HUES6 (cell line): ENCODE data around the gene RNU5D-1.
"Not testable (repeated sequence)": the region's sequence is repeated elsewhere in the genome, so short reads cannot be mapped to it uniquely, and the experiment has no call there.

Experiments
- H3K27ac ChIP-seq: 2 replicates; pipeline ENCODE4 v1.7.0; 2013; ENCODE audit warnings: low read depth, mild to moderate bottlenecking, low read length, inconsistent platforms
- H3K27me3 ChIP-seq: 2 replicates; pipeline ENCODE4 v1.6.1; 2013; ENCODE audit warnings: low read length; ENCODE audit not compliant: control insufficient read depth, insufficient read depth
- H3K36me3 ChIP-seq: 2 replicates; pipeline ENCODE4 v1.6.1; 2013; ENCODE audit warnings: low read length; ENCODE audit not compliant: control insufficient read depth, insufficient read depth
- H3K4me1 ChIP-seq: 2 replicates; pipeline ENCODE4 v1.6.1; 2013; ENCODE audit warnings: low read length; ENCODE audit not compliant: control insufficient read depth, insufficient read depth
- H3K4me3 ChIP-seq: 2 replicates; pipeline ENCODE4 v1.5.1; 2013; ENCODE audit warnings: low read depth, low read length
- H3K9ac ChIP-seq: one replicate; pipeline ENCODE4 v1.6.1; 2013; ENCODE audit warnings: mild to moderate bottlenecking, low read length
- H3K9me3 ChIP-seq: 2 replicates; pipeline ENCODE4 v1.6.1; 2013; ENCODE audit warnings: low read depth, low read length; ENCODE audit not compliant: control insufficient read depth, insufficient read depth

The RNU5D-1 gene

DNA sequence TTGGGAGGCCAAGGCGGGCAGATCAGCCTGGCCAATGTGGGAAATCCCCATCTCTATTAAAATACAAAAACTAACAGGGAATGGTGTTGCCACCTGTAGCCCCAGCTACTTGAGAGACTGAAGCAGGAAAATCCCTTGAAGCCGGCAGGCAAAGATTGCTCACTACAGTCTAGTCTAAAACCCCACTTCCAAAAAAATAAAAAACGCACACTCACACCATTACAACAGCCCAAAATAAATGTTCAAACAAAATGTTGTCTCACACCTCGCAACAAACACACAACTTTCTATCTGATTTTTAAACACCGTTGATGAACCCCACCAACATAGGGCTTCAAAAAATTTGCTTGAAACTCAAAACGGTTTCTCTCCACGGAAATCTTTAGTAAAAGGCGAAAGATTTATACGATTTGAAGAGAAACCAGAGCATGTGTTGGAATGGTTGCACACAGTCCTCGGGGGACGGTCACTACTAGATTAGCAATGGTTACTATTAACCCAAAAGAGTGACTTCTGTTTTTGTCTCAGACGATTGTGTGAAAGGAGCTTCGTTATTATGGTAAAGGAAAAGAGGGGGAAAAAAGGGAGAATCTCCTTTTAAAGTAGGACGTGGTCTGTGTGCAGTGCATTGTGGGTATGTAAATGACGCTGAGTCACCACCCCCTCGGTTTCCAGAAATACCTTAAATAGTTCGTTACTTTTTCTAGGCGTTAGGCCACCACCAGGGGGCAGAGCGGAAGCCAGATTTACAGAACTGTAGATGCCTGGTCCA, at the start of gene RNU5D-1:
RNU5D-1 (minus strand) TSS at position 430 of the 772 bp plus-strand sequence.
- Histone ChIP-seq H3K9me3 (no peaks in the 10 kb centered on the region), H3K36me3 (no peaks in the 10 kb centered on the region), H3K27me3 (no peaks in the 10 kb centered on the region), H3K9ac (peak within 1 kb of the TSS; percentile 87), H3K4me1 (peaks cover 5% of the 10 kb centered on the region; the same call in 1 of the 2 replicates), H3K27ac (peak within 1 kb of the TSS; percentile 91), H3K4me3 (no peak within 1 kb of the TSS)

DNA sequence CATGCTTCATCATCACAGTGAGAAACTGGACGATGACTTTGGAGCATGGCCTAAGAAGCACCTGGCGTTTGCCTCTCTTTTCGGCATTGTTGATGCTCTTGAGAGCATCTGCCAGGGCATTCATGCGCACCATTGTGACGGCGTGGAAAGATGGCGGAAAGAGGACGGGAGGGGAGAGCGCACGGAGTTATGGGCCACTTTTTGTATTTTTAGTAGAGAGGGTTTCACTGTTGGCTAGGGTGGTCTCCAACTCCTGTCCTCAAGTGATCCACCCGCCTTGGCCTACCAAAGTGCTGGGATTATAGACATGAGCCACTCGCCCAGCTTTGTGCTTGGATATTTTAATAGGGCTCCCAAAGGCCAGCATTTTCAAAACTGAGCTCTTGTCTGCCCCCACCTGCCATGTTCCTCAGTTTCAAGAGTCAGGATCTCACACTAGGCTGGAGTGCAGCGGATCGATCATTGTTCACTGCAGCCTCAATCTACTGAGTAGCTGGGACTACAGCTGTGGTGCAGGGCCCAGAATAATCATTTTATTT, 49.7 kb upstream of the RNU5D-1 start:
- Histone ChIP-seq H3K27ac (no peak overlapping the region), H3K4me1 (peaks cover 21% of the 10 kb centered on the region), H3K9me3 (no peaks in the 10 kb centered on the region), H3K9ac (no peak overlapping the region), H3K36me3 (peaks cover 51% of the 10 kb centered on the region), H3K27me3 (peaks cover 17% of the 10 kb centered on the region), H3K4me3 (no peak overlapping the region)

DNA sequence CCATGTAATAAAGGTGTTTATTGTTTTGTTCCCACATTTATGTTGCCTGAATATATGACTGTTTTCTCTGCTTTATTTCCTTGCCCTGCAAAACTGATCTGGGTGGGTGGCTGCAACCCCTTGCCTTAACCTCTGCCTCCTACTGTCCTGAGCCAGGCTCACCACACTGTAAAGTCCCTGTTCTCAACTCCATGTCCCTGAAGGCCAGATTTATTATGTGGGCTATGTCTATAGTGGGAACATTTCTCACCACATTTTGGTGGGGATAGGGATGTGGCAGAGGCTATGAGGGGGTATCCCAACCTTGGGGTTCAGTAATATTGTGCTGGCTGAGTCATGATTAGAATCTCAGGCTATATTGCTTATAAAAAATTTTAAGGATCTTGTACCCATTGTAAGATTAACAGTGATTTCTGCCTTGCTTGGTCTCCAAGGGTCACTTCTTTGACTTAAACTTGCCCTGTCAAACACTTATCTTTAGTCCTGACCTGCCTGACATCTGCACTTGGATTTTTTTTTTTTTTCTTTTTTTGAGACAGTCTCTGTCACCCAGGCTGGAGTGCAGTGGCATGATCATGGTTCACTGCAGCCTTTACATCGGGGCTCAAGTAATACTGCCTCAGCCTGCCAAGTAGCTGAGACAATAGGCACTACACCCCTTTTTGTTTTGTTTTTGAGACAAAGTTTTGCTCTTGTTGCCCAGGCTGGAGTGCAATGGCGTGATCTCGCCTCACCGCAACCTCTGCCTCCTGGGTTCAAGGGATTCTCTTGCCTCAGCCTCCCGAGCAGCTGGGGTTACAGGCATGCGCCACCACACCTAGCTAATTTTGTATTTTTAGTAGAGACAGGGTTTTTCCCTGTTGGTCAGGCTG, 48.0 kb upstream of the RNU5D-1 start:
- H3K36me3 ChIP-seq = peaks cover 51% of the 10 kb centered on the region
- no peak overlapping the region for H3K27ac ChIP-seq

DNA sequence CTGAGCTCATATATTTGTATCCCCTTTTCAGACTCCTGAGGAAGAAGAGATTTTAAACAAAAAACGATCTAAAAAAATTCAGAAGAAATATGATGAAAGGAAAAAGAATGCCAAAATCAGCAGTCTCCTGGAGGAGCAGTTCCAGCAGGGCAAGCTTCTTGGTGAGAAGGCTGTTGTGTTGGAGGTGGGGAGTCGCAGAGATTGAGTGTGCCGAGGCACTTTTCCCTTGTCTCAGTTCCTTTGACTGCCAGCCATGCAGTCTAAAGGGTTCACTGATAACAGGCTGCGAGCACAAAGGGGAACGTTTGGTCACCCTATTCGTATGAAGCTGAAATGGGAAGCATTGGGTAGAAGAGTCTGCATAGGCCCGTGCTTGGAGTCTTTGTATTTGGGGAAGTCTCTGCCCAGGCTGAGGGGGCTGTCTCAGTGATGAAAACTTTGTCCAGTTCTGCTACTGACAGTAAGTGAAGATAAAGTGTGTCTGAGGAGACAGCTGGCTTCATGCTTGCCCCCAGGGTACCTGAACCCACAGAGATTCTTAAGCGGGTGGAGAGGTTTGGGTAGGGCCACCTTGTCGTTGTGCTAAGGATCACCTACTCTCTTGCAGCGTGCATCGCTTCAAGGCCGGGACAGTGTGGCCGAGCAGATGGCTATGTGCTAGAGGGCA, 47.1 kb upstream of the RNU5D-1 start:
- no peak overlapping the region for H3K27ac ChIP-seq
- H3K4me1 ChIP-seq = 0 out of 2 replicates have a peak, but pooled peaks cover 6% of the 10 kb centered on the region
- H3K27me3 ChIP-seq = no peaks in the 10 kb centered on the region
- H3K4me3 ChIP-seq = peak overlapping the region; percentile 72; the same call in 1 of the 2 replicates
- peak overlapping the region; percentile 2 for H3K9ac ChIP-seq
- H3K9me3 ChIP-seq = no peaks in the 10 kb centered on the region
- H3K36me3 ChIP-seq = peaks cover 51% of the 10 kb centered on the region

More for the DNA sequence above, 48.0 kb upstream of the RNU5D-1 start:
- Histone ChIP-seq H3K9me3 (no peaks in the 10 kb centered on the region), H3K27me3 (peaks cover 4% of the 10 kb centered on the region; the same call in 1 of the 2 replicates), H3K4me1 (peaks cover 11% of the 10 kb centered on the region), H3K9ac (no peak overlapping the region), H3K4me3 (no peak overlapping the region)

DNA sequence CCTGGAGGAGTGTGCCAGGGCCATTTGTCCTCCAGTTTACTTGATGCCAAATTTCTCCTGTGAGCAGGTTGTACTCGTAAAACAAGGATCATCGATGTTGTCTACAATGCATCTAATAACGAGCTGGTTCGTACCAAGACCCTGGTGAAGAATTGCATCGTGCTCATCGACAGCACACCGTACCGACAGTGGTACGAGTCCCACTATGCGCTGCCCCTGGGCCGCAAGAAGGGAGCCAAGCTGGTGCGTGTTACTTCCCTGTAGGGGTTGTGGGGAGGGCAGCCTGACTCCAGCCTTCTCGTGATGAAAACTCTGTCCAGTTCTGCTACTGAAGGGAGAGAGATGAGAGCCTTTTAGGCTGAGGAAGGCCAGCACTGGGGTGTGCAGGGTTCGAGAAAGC, 46.6 kb upstream of the RNU5D-1 start:
- H3K9ac ChIP-seq = peak overlapping the region; percentile 98
- H3K4me1 ChIP-seq = 0 out of 2 replicates have a peak, but pooled peaks cover 6% of the 10 kb centered on the region
- no peaks in the 10 kb centered on the region for H3K27me3 ChIP-seq
- H3K9me3 ChIP-seq = no peaks in the 10 kb centered on the region
- H3K36me3 ChIP-seq = peaks cover 51% of the 10 kb centered on the region
- peak overlapping the region; percentile 72 for H3K4me3 ChIP-seq
- 0 out of 2 replicates have a peak overlapping the region, but pooled peaks have one; percentile 90 for H3K27ac ChIP-seq

DNA sequence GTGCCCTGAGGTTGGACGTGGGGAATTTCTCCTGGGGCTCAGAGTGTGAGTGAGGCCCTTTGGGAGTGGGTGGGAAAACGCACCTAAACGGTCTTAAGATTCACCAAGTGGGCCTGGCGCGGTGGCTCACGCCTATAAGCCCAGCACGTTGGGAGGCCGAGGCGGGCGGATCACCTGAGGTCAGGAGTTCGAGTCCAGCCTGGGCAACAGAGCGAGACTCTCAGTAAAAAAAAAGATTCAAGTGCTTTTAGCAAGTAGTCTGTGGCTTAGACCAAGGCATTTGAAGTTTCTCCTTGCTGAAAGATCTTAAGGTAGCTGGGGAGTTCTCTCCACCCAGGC, 45.7 kb upstream of the RNU5D-1 start:
- no peaks in the 10 kb centered on the region for H3K9me3 ChIP-seq
- H3K27ac ChIP-seq = peak overlapping the region; percentile 90
- 0 out of 2 replicates have a peak, but pooled peaks cover 6% of the 10 kb centered on the region for H3K4me1 ChIP-seq
- H3K36me3 ChIP-seq = peaks cover 51% of the 10 kb centered on the region
- peak overlapping the region; percentile 98 for H3K9ac ChIP-seq
- H3K27me3 ChIP-seq = no peaks in the 10 kb centered on the region
- H3K4me3 ChIP-seq = peak overlapping the region; percentile 72

DNA sequence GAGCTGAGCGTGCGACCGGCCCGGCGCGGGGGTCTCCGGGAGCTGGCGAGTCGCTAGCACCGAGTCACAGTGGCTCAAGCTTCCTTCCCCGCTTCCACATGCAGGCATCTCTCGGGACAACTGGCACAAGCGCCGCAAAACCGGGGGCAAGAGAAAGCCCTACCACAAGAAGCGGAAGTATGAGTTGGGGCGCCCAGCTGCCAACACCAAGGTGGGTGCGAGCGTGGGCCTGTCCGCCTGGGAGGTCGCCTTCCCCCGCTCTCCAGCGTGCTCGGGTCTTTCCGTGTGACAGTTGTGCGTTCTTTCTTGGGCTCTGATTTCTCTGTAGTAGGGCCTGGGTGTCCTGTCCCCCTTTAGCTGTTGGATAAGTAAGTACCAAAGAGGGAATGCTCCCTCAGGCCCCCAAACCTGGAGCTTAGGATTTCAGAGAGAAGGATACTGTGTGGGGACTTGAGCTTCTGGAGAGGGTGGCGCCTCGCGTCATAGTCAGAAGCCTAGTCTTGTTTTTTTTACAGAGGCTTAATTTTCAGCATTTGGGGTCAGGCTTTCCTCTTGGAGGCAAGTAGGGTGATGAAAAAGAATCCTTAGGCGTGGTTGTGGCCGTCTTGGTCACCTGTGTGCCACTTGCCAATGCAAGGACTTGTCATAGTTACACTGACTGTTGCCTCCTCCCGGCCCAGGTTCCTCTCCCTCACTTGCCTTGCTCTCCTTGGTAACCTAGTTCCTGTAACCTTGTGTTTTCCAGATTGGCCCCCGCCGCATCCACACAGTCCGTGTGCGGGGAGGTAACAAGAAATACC, 45.2 kb upstream of the RNU5D-1 start:
- H3K27ac ChIP-seq = peak overlapping the region; percentile 90
- H3K9ac ChIP-seq = peak overlapping the region; percentile 98
- H3K9me3 ChIP-seq = no peaks in the 10 kb centered on the region
- H3K4me1 ChIP-seq = 0 out of 2 replicates have a peak, but pooled peaks cover 6% of the 10 kb centered on the region
- H3K36me3 ChIP-seq = peaks cover 49% of the 10 kb centered on the region
- peak overlapping the region; percentile 72 for H3K4me3 ChIP-seq
- H3K27me3 ChIP-seq = no peaks in the 10 kb centered on the region

DNA sequence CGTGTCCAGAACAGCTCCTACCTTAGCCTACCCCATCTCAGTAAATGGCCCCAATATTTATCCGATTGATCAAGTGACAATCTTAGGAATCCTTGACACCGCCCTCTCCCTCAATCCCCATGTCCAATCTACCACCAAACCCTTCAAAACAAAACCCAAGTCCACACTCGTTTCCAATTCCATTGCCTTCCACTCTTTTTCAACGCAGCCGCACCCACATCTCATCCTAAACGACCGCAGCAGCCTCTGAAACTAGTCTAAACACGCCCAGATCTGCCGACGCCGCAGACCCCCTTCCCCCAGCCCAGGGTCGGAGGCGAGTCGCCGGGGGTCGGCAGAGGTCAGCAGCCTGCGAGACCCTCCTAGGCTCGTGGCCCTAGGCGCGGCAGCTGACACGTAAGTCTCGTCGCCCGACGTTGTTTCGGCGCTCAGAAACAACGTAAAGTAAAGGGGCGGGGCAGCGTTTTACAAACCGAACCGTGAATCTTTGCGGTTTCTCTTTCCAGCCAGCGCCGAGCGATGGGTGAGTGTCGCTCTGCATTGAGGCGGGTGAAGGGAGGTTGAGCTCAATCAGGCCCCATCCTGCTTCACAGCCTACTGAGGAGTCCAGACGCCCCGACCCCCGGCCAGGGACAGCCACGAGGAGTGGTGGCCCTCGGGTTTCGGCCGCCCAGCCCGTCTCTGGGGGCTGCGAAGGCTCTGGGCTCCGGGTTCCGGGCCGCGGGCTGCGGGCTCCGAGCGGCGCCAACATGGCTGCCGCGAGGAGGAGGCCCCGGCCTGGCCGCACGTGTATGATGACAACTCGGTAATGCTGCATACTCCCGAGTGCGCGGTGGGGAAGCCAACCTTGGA, 44.3 kb upstream of the RNU5D-1 start, which contains the start of gene RPS8:
RPS8 (plus strand) TSS at position 463 of the 852 bp plus-strand sequence; CDS start at position 520, 57 bp downstream.
- H3K36me3 ChIP-seq = peaks cover 45% of the 10 kb centered on the region
- H3K4me3 ChIP-seq = peak within 1 kb of the TSS; percentile 72
- H3K4me1 ChIP-seq = 0 out of 2 replicates have a peak, but pooled peaks cover 6% of the 10 kb centered on the region
- H3K27me3 ChIP-seq = no peaks in the 10 kb centered on the region
- H3K27ac ChIP-seq = peak within 1 kb of the TSS; percentile 90
- no peaks in the 10 kb centered on the region for H3K9me3 ChIP-seq
- peak within 1 kb of the TSS; percentile 98 for H3K9ac ChIP-seq

DNA sequence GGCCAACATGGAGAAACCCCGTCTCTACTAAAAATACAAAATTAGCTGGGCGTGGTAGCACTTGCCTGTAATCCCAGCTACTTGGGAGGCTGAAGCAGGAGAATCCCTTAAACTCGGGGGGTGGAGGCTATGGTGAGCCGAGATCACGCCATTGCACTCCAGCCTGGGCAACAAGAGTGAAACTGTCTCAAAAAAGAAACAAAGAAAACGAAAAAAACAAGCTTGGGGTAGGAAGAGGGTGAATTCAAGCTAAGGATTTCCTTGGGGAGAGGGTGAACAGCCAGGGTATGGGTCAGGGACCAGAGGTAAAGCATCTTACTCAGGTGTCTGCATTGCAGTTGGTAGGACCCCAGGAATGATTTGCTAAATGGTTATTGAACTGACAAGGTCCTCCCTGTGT, 35.5 kb upstream of the RNU5D-1 start:
- not testable (repeated sequence) for H3K27ac ChIP-seq, H3K27me3 ChIP-seq, H3K4me3 ChIP-seq, H3K9me3 ChIP-seq, H3K9ac ChIP-seq, H3K4me1 ChIP-seq
- peaks cover 73% of the 10 kb centered on the region for H3K36me3 ChIP-seq
